GM12878 (cell line): ENCODE data around the gene TYW3. TPM values are rescaled to one million over a fixed set of nuclear protein-coding genes. Genes with fewer than 3 reads are reported as not detected.

ENCODE experiments used
- ATAC-seq: fragments of 200-7000 bp; cut with Tn5 transposase; 3 replicates; pipeline ENCODE4 v1.9.1; 2020; ENCODE audit warnings: mild to moderate bottlenecking, moderate library complexity
- BruUV-seq: library from RNA; stranded (reverse); fragments of 400-500 nt; replicated peaks from 2 replicates; lab custom pipeline; 2021; lab: Mats Ljungman, UMichigan
- CTCF ChIA-PET: fragments of 300-600 bp; sonication (Branson Sonifier 250); formaldehyde crosslinking; extraction: SDS; loops from one replicate; lab custom pipeline; 2021; ENCODE audit warnings: inconsistent platforms; lab: Yijun Ruan, JAX
- POLR2A ChIA-PET: fragments of 350-600 bp; formaldehyde crosslinking; extraction: SDS; loops from one replicate; lab custom pipeline; 2021; ENCODE audit warnings: inconsistent platforms; lab: Charles Lee
- RAD21 ChIA-PET: fragments of 300-600 bp; sonication (Branson Sonifier 250); formaldehyde crosslinking; loops from one replicate; lab custom pipeline; 2023; ENCODE audit warnings: antibody characterized with exemption; ENCODE audit not compliant: unreplicated experiment; lab: Charles Lee
- SMC1A ChIA-PET: fragments of 300-600 bp; sonication (Branson Sonifier 250); formaldehyde crosslinking; loops from one replicate; lab custom pipeline; 2023; ENCODE audit not compliant: unreplicated experiment, uncharacterized antibody; lab: Charles Lee
- DNase-seq: peaks from one replicate; pipeline ENCODE4 v3.0.0-alpha.2; 2011; ENCODE audit warnings: low read depth, low spot score
- FAIRE-seq: peaks from 3 replicates; lab custom pipeline; 2011; peaks lifted over from hg19 to GRCh38; lab: Jason Lieb, UNC
- H2AFZ ChIP-seq: 2 replicates; pipeline ENCODE4 v1.6.0; 2011; ENCODE audit warnings: low read depth, low read length, control low read depth; ENCODE audit not compliant: control insufficient read depth
- H3K27ac ChIP-seq: 2 replicates; pipeline ENCODE4 v1.5.1; 2011; ENCODE audit warnings: control low read depth; ENCODE audit not compliant: control insufficient read depth, insufficient read depth
- H3K27me3 ChIP-seq, 2 experiments: replicated peaks in 1 of 2; 2 replicates each; pipeline versions ENCODE4 v1.6.0 to v1.6.1; 2011; ENCODE audit warnings: low read length in 1 of 2; ENCODE audit not compliant: control insufficient read depth in 2 of 2, insufficient read depth in 2 of 2
- H3K36me3 ChIP-seq, 2 experiments: 2 replicates each; pipeline ENCODE4 v1.5.1; 2011; ENCODE audit warnings: low read length in 1 of 2; ENCODE audit not compliant: control insufficient read depth in 2 of 2, insufficient read depth in 2 of 2
- H3K4me1 ChIP-seq: 2 replicates; pipeline ENCODE4 v1.6.1; 2011; ENCODE audit warnings: mild to moderate bottlenecking, low read length, moderate library complexity, mixed read lengths; ENCODE audit not compliant: control insufficient read depth, insufficient read depth
- H3K4me2 ChIP-seq: 2 replicates; pipeline ENCODE4 v1.6.0; 2011; ENCODE audit warnings: control low read depth; ENCODE audit not compliant: control insufficient read depth, insufficient read depth
- H3K4me3 ChIP-seq: fragments of 200-600 bp; sonication (generic); 2 replicates; pipeline ENCODE4 v1.5.1; 2016
- H3K79me2 ChIP-seq: 2 replicates; pipeline ENCODE4 v1.6.0; 2011; ENCODE audit warnings: low read length; ENCODE audit not compliant: control insufficient read depth, insufficient read depth
- H3K9ac ChIP-seq: 2 replicates; pipeline ENCODE4 v1.8.0; 2011; ENCODE audit warnings: low read length, control low read depth, mixed read lengths; ENCODE audit not compliant: control insufficient read depth, insufficient read depth
- H3K9me3 ChIP-seq: replicated peaks from 3 replicates; pipeline ENCODE4 v1.5.1; 2011; ENCODE audit warnings: mild to moderate bottlenecking, low read length; ENCODE audit not compliant: control insufficient read depth, insufficient read depth
- H4K20me1 ChIP-seq: 2 replicates; pipeline ENCODE4 v1.6.0; 2011; ENCODE audit not compliant: control insufficient read depth, insufficient read depth
- ETV6 ChIP-seq, 2 experiments: fragments of 450-650 bp in 1 of 2; IDR thresholded peaks in 1 of 2; conservative IDR thresholded peaks in 1 of 2; 2 replicates each; pipeline ENCODE4 v1.6.1; 2014; ENCODE audit warnings: antibody characterized with exemption in 1 of 2, borderline replicate concordance in 1 of 2, low read depth in 1 of 2, mild to moderate bottlenecking in 1 of 2, moderate library complexity in 1 of 2
- IRF4 ChIP-seq: IDR thresholded peaks from 2 replicates; pipeline ENCODE4 v1.6.1; 2011; ENCODE audit warnings: low read depth, low read length
- MEF2A ChIP-seq: IDR thresholded peaks from 2 replicates; pipeline ENCODE4 v1.6.1; 2011; ENCODE audit warnings: low read depth, mild to moderate bottlenecking, low read length, moderate library complexity; ENCODE audit not compliant: insufficient read depth
- MEF2B ChIP-seq: fragments of 450-650 bp; IDR thresholded peaks from 2 replicates; pipeline ENCODE4 v1.6.1; 2018; ENCODE audit warnings: mild to moderate bottlenecking, moderate library complexity; ENCODE audit not compliant: partially characterized antibody, poor library complexity, severe bottlenecking
- MTA3 ChIP-seq: IDR thresholded peaks from 2 replicates; pipeline ENCODE4 v1.6.1; 2012; ENCODE audit warnings: low read length, inconsistent platforms, borderline replicate concordance
- NFYA ChIP-seq: IDR thresholded peaks from 2 replicates; pipeline ENCODE4 v1.6.1; 2011; ENCODE audit warnings: low read depth, mild to moderate bottlenecking, low read length, improper control_type of control experiment, borderline replicate concordance
- NFYB ChIP-seq: IDR thresholded peaks from 2 replicates; pipeline ENCODE4 v1.6.1; 2011; ENCODE audit warnings: low read depth, mild to moderate bottlenecking, low read length, improper control_type of control experiment, moderate library complexity; ENCODE audit not compliant: insufficient read depth
- SMC3 ChIP-seq: IDR thresholded peaks from 2 replicates; pipeline ENCODE4 v1.6.1; 2011; ENCODE audit warnings: low read length, improper control_type of control experiment, borderline replicate concordance
- SRF ChIP-seq, 2 experiments: IDR thresholded peaks; 2 replicates each; pipeline ENCODE4 v1.6.1; 2011; ENCODE audit warnings: low read depth in 2 of 2, low read length in 2 of 2, mild to moderate bottlenecking in 1 of 2, moderate library complexity in 1 of 2
- TCF12 ChIP-seq: IDR thresholded peaks from 2 replicates; pipeline ENCODE4 v1.6.1; 2011; ENCODE audit warnings: low read depth, mild to moderate bottlenecking, low read length
- WGBS: methylation state at CpG from one replicate; pipeline ENCODE4 v1.1.6; 2016; ENCODE audit warnings: low lambda C conversion rate; ENCODE audit not compliant: insufficient replicate concordance, insufficient coverage; ENCODE audit errors: missing lambda C conversion rate; 5-methylcytosine and 5-hydroxymethylcytosine counted together
- in situ Hi-C: fragments of 300-500 bp; cut with MboI; formaldehyde crosslinking; loops from 9 replicates; pipeline ENCODE4 v1.14.3; 2018; ENCODE audit warnings: mixed read lengths
- intact Hi-C: fragments of 100-400 bp; cut with micrococcal nuclease; formaldehyde crosslinking; loops from one replicate; pipeline ENCODE4 v1.14.2; 2022; ENCODE audit not compliant: unreplicated experiment
- polyA plus RNA-seq, 11 experiments: library from polyadenylated mRNA; depleted of rRNA in 4 of 11; unstranded in 6 of 11; stranded (reverse) in 5 of 11; fragments of >200 nt; fragmentation: Nextera tagmentation in 4 of 11; fragmentation: Illumina TruSeq in 1 of 11; extraction: Ambion mirVana in 4 of 11; extraction: Trizol in 1 of 11; gene quantifications; 1 replicate in 1 of 11; 2 replicates in 10 of 11; pipeline versions ENCODE4 v1.2.1 to v1.2.3, GENCODE V29; 2011 to 2016; ENCODE audit warnings: inconsistent platforms in 2 of 11, missing spikeins in 2 of 11, low read depth in 1 of 11
- total RNA-seq, 4 experiments: library from RNA; depleted of rRNA in 3 of 4; stranded (reverse); fragments of >200 nt in 3 of 4; fragmentation: Illumina TruSeq in 1 of 4; extraction: Trizol in 1 of 4; gene quantifications; 2 replicates each; pipeline versions ENCODE4 v1.2.1 to v1.2.3, GENCODE V29; 2013 to 2021
- TF ChIP-seq, protein P1 (sequence below): fragments of 450-650 bp; IDR thresholded peaks from 2 replicates; pipeline ENCODE4 v1.6.1; 2016; ENCODE audit warnings: mild to moderate bottlenecking, moderate library complexity, borderline replicate concordance
- TF ChIP-seq, protein P2 (sequence below): fragments of 450-650 bp; formaldehyde crosslinking; IDR thresholded peaks from 2 replicates; pipeline ENCODE4 v1.4.0; 2020; ENCODE audit warnings: mild to moderate bottlenecking, moderate library complexity
- TF ChIP-seq, protein P3 (sequence below): IDR thresholded peaks from 2 replicates; pipeline ENCODE4 v1.6.1; 2011; ENCODE audit warnings: borderline replicate concordance, low read depth, mild to moderate bottlenecking, moderate library complexity, low read length; ENCODE audit not compliant: insufficient read depth, poor library complexity, severe bottlenecking

Gene TYW3
- total and polyA plus RNA-seq, 10 of the 15 experiments (the other 5 are each of a cell fraction or from before 2014, with no cell fraction given): 18.6 to 54.4 (median 32.8) TPM

DNA sequence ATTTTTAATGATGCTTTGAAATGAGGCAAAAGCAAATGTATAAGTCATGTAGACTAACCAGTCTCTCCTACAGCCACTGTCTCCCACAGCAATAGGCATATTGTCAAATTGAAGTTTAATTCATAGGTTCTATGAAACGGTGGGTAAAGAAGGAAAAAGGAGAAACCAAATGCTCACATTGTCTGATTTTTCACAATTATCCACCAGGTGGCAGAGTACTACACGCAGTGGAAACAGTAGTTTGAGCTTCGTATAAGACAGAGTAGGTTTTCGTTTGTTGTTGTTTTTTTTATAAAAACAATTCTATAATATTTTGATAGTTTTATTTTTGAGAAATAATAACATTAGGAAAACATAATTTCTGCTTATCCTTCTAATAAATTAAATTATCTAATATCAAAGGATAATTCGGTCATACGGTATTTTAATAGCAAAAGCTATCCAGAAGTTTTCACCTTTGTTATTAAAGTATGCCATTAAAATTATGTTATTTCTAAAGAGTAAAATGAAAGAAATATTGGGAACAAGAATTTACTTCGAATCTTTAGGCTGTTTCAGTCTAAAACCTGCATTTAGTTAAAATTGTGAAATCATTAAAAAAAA, 39.1 kb downstream of the TYW3 start:
- in situ Hi-C loops: no loop called here
- ChIA-PET SMC1A (interaction anchor here (0.5 to 3.7 kb wide), 17 partner anchors 13 to 460 kb away, joined by 3 to 49 read pairs (median 3); no protein-coding TSS in a partner anchor), POLR2A (no interaction called here), RAD21 (interaction anchor here (0.5 to 2.2 kb wide), 14 partner anchors 11 to 435 kb away, joined by 3 to 44 read pairs (median 3); no protein-coding TSS in a partner anchor), CTCF (interaction anchor here (0.6 to 2.2 kb wide), 29 partner anchors 9 to 461 kb away, joined by 3 to 68 read pairs (median 3); no protein-coding TSS in a partner anchor)
- H3K9ac ChIP-seq: no peak overlapping the region
- intact Hi-C loops: loop anchor here (1.0 to 10.0 kb wide), 4 partner anchors 163 to 431 kb away; no protein-coding TSS in a partner anchor
- no peak overlapping the region for H3K27ac ChIP-seq
- H3K36me3 ChIP-seq: no peaks in the 10 kb centered on the region
- H3K4me3 ChIP-seq: no peak overlapping the region
- H3K9me3 ChIP-seq: no peaks in the 10 kb centered on the region
- H3K4me2 ChIP-seq: no peak overlapping the region
- 41% methylated on average over 7 of the region's 7 CpGs for WGBS
- H3K4me1 ChIP-seq: no peaks in the 10 kb centered on the region
- DNase-seq (peak; percentile 8), FAIRE-seq (peak; percentile 92), ATAC-seq (peak; percentile 80)
- BruUV-seq: no TSS peak
- H3K79me2 ChIP-seq: no peaks in the 10 kb centered on the region
- H4K20me1 ChIP-seq: no peaks in the 10 kb centered on the region
- no peak overlapping the region for H2AFZ ChIP-seq
- H3K27me3 ChIP-seq: no peaks in the 10 kb centered on the region; a peak in 1 of 4 replicates
- TF ChIP-seq NFYA (no peak), MEF2B (no peak), IRF4 (no peak), SMC3 (peak; percentile 94), MEF2A (no peak), SRF (IDR thresholded peaks at IDR 0.05; ENCODE audit: low read depth in 2 of 2, low read length in 2 of 2) (no peak), ETV6 (conservative IDR thresholded peaks at IDR 0.05 in 1 of 2, IDR thresholded peaks at IDR 0.05 in 1 of 2; ENCODE audit: borderline replicate concordance in 1 of 2, low read depth in 1 of 2) (no peak), TCF12 (no peak), MTA3 (no peak), NFYB (no peak)
- TF ChIP-seq, protein P1, sequence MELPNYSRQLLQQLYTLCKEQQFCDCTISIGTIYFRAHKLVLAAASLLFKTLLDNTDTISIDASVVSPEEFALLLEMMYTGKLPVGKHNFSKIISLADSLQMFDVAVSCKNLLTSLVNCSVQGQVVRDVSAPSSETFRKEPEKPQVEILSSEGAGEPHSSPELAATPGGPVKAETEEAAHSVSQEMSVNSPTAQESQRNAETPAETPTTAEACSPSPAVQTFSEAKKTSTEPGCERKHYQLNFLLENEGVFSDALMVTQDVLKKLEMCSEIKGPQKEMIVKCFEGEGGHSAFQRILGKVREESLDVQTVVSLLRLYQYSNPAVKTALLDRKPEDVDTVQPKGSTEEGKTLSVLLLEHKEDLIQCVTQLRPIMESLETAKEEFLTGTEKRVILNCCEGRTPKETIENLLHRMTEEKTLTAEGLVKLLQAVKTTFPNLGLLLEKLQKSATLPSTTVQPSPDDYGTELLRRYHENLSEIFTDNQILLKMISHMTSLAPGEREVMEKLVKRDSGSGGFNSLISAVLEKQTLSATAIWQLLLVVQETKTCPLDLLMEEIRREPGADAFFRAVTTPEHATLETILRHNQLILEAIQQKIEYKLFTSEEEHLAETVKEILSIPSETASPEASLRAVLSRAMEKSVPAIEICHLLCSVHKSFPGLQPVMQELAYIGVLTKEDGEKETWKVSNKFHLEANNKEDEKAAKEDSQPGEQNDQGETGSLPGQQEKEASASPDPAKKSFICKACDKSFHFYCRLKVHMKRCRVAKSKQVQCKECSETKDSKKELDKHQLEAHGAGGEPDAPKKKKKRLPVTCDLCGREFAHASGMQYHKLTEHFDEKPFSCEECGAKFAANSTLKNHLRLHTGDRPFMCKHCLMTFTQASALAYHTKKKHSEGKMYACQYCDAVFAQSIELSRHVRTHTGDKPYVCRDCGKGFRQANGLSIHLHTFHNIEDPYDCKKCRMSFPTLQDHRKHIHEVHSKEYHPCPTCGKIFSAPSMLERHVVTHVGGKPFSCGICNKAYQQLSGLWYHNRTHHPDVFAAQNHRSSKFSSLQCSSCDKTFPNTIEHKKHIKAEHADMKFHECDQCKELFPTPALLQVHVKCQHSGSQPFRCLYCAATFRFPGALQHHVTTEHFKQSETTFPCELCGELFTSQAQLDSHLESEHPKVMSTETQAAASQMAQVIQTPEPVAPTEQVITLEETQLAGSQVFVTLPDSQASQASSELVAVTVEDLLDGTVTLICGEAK: no peak
- TF ChIP-seq, protein P2, sequence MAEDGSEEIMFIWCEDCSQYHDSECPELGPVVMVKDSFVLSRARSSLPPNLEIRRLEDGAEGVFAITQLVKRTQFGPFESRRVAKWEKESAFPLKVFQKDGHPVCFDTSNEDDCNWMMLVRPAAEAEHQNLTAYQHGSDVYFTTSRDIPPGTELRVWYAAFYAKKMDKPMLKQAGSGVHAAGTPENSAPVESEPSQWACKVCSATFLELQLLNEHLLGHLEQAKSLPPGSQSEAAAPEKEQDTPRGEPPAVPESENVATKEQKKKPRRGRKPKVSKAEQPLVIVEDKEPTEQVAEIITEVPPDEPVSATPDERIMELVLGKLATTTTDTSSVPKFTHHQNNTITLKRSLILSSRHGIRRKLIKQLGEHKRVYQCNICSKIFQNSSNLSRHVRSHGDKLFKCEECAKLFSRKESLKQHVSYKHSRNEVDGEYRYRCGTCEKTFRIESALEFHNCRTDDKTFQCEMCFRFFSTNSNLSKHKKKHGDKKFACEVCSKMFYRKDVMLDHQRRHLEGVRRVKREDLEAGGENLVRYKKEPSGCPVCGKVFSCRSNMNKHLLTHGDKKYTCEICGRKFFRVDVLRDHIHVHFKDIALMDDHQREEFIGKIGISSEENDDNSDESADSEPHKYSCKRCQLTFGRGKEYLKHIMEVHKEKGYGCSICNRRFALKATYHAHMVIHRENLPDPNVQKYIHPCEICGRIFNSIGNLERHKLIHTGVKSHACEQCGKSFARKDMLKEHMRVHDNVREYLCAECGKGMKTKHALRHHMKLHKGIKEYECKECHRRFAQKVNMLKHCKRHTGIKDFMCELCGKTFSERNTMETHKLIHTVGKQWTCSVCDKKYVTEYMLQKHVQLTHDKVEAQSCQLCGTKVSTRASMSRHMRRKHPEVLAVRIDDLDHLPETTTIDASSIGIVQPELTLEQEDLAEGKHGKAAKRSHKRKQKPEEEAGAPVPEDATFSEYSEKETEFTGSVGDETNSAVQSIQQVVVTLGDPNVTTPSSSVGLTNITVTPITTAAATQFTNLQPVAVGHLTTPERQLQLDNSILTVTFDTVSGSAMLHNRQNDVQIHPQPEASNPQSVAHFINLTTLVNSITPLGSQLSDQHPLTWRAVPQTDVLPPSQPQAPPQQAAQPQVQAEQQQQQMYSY (CRISPR knock-in tag): no peak
- TF ChIP-seq, protein P3, sequence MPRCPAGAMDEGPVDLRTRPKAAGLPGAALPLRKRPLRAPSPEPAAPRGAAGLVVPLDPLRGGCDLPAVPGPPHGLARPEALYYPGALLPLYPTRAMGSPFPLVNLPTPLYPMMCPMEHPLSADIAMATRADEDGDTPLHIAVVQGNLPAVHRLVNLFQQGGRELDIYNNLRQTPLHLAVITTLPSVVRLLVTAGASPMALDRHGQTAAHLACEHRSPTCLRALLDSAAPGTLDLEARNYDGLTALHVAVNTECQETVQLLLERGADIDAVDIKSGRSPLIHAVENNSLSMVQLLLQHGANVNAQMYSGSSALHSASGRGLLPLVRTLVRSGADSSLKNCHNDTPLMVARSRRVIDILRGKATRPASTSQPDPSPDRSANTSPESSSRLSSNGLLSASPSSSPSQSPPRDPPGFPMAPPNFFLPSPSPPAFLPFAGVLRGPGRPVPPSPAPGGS: no peak
